ENCODE measurements around the gene MTNR1A. TPM values are rescaled to one million over a fixed set of nuclear protein-coding genes. Genes with fewer than 3 reads are reported as not detected.

MTNR1A gene
- total RNA-seq, 1 donor from 2014 or later = not detected

DNA sequence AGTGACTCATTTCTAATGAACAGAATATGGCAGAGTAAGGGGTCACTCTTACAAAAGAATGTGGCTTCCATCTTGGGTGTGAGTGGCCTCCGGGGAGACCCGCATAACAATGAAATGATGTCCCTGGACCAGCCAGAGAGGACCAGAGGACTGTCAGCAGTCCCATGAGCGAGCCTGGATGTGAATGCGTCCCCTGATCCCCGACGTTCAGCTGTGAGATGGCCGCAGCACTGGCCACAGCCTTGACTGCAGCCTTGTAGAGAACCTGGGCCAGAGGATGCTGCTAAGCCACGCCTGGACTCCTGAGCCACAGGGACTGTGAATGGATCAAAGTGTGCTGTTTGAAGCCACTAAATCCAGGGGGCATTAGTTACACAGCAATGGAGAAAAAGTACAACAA is 53.8 kb downstream of the MTNR1A start:
- no peak for DNase-seq
- no peak for ATAC-seq
- intact Hi-C loops (cut with micrococcal nuclease) = no loop called here

DNA sequence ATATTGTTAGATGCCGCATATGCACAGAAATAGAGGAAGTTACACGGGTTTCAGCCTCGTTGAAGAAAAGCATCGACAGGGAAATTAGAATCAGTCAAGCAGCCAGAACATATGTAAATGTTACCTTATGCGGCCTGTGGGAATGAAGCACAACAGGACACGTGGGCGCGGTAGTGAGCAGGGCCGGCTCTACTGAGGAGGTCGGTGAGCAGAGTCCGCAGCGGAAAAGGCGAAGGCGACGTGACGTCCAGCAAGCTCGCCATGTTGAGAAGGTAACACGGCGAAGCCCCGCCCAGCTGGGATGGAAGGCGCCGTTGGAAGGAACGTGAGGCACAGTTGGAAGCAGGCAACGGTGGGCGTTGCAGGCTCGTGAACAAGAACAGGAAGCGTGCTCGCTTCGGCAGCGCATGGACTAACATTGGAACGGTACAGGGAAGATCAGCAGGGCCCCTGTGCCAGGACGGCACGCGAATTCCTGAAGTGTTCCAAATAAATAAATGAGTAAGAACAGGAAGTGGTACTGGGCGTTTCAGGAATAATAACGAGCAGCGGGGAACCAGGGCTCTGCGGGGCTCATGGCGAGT is 54.6 kb downstream of the MTNR1A start:
- ATAC-seq (no peak), DNase-seq (no peak)
- intact Hi-C loops (cut with micrococcal nuclease) = no loop called here

DNA sequence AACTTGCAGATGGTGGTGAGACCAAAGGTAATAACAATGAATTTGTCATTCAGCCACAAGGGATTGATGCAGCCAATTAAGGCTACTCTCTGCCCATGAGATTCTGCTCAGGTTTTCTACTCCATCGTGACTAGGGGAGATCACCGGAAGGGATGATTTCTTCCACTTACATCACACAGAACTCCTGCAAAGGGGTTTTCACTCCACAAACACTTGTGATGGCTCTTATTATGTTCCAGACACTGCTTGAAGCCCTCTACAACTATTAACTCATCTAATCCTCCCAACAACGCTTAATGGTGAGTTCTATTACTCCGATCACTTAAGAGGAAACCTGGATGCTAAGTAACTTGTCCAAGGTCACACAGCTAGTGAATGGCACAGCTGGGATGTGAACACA is 55.9 kb downstream of the MTNR1A start:
- no peak for ATAC-seq

DNA sequence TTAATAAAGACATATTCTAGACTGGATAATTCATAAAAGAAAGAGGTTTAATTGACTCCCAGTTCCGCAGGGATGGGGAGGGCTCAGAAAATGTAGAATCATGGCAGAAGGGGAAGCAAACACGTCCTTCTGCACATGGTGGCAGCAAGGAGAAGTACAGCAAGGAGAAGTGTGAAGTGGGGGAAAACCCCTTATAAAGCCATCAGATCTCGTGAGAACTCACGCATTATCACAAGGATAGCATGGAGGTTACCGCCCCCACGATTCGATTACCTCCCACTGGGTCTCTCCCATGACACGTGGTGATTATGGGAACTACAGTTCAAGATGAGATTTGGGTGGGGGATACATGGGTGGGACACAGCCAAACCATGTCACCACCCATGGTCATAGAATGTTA is 58.3 kb downstream of the MTNR1A start:
- intact Hi-C loops (cut with micrococcal nuclease) = no loop called here
- DNase-seq = no peak
- ATAC-seq = no peak

More for the DNA sequence above, 55.9 kb downstream of the MTNR1A start:
- DNase-seq = no peak
- intact Hi-C loops (cut with micrococcal nuclease) = no loop called here

DNA sequence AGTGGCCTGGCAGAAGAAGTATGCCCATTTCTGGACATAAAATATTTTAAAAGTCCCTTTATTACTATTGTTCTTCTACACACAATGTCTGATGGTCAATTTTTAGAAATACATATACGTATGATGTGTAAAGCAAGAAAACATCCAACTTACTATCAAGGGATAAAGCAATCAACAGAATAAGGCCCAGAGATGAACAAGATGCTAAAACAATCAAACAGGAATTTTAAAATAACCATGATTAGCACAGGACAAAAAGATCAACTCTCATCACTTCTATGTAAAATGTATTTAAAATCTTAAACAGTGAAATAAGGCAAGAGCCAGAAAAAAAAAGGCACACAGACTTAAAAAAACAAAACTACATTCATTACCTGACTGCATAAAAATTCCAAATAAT is 60.9 kb downstream of the MTNR1A start:
- intact Hi-C loops (cut with micrococcal nuclease) = no loop called here
- ATAC-seq = no peak
- DNase-seq = no peak

DNA sequence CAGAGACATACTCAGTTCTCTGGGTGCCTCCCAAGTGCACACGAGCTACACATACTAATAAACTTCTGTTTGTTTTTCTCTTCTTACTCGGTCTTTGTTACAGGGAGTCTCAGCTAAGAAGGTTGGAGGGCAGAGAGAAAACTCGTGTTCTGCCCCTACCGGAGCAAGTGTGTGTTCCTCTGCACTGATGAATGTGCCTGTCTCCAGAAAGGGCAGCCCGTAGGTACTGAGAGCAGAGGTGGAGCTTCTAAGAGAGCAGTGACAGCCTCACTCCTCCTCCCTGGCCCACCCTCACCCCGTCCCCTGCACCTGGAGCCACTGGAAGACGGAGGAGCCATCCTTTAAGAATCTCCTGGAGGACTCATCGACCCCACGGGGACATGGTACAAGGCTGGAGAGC is 67.6 kb downstream of the MTNR1A start:
- ATAC-seq = no peak
- intact Hi-C loops (cut with micrococcal nuclease) = no loop called here
- no peak for DNase-seq

DNA sequence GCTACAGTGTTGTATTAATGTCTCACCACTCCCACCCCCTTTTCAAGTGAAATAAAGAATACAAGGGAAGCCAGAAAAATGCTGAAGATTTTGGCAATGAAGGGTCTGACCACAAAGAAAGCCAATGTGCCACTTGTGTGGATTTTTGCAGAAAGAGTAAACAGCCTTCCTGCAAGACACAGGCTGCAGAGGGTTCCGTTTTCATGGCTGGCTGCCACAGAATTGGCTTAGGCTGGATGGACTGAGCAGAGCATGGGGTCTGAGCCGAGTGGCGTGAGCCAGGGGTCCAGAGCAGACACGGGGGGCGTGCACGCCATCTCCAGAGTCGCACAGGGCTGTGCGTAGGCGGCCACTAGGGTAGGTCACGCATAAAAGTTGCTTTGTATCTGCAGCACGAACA is 69.2 kb downstream of the MTNR1A start:
- ATAC-seq (no peak), DNase-seq (no peak)
- intact Hi-C loops (cut with micrococcal nuclease) = no loop called here

DNA sequence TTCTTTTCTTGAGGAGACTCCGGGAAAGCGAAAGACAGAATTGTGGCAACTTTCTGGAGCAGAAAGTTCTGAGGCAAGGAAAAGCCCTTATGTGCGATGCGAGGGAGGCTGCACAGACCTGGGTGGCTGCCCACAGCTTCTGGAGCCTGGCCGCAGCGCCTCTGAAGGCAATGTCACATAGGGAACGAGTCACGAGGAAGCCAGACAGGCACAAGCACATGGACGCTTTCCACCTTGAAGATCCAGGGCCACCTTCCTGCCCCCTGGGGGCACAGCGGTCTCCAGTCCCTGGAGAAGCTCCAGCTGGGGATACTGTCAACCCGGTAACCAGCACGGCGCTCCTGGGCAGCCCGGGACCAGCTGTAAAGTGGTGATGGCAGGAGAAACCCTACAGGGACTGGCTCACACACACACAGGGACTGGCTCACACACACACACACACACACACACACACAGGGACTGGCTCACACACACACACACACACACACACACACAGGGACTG is 69.8 kb downstream of the MTNR1A start:
- peak; percentile 42 for DNase-seq
- ATAC-seq = peak; percentile 34
- intact Hi-C loops (cut with micrococcal nuclease) = no loop called here

DNA sequence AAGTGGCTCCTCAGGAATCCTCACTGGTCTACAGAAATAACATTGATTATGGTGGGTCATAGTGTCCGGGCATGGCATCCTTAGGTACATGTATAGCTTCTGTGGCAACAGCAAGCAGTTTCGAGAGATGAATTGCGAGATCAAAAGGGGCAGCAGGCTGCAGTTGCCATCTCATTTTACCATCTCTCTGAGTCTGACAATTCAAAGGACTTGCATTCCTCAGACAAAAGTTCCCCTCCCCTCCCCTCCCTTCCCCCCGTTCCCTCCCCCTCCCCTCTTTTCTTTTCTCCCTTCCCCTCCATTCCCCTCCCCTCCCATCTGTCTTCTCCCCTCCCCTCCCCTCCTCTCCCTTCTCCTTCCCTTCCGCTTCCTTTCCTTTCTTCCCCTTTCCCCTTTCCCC is 70.2 kb downstream of the MTNR1A start:
- intact Hi-C loops (cut with micrococcal nuclease) = no loop called here
- no peak for DNase-seq
- no peak for ATAC-seq

DNA sequence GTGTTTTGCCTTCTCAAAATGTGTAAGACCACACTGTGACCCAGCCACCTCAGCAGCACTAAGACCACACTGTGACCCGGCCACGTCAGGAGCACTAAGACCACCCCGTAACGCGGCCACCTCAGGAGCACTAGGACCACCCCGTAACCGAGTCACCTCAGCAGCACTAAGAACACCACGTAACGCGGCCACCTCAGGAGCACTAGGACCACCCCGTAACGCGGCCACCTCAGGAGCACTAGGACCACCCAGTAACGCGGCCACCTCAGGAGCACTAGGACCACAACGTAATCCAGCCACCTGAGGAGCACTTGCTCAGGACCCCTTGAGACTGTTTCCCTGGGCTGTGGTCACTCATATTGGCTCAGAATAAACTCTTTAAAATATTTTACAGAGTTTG is 71.7 kb downstream of the MTNR1A start:
- intact Hi-C loops (cut with micrococcal nuclease) = no loop called here
- no peak for ATAC-seq
- no peak for DNase-seq

Other genes starting within 250 kb of the MTNR1A start
- 61.8 TPM for gene FAT1, start 168.3 kb upstream of the MTNR1A start, total RNA-seq

All from left ventricle myocardium superior (tissue), 1 donor.